ENCODE results near the gene GPD2.
"Not testable (repeated sequence)": the region's sequence is repeated elsewhere in the genome, so short reads cannot be mapped to it uniquely, and the experiment has no call there.

DNA sequence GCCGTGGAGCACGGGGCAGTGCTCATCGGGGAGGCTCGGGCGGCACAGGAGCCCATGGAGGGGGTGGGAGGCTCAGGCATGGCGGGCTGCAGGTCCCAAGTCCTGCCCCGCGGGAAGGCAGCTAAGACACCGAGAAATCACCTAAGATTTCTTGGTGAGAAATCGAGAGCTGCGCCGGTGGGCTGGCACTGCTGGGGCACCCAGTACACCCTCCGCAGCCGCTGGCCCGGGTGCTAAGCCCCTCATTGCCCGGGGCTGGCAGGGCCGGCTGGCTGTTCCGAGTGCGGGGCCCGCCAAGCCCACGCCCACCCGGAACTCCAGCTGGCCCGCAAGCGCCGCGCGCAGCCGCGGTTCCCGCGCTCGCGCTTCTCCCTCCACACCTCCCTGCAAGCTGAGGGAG is 181.9 kb downstream of the GPD2 start:
- not testable (repeated sequence) for TF ChIP-seq SUZ12 (IDR thresholded peaks at IDR 0.05; ENCODE audit: extremely low read depth, insufficient read depth, insufficient read length); YY1 (IDR thresholded peaks at IDR 0.05; ENCODE audit: insufficient read depth, insufficient read length); ZNF274 (IDR thresholded peaks at IDR 0.05; ENCODE audit: low read depth, low read length)

Measured in NT2/D1 (cell line).